Measurements from ENCODE around the gene WFDC6. TPM values are rescaled to one million over a fixed set of nuclear protein-coding genes. Genes with fewer than 3 reads are reported as not detected.

Gene WFDC6
- total RNA-seq, 1 experiment from 2014 or later, result not detected

- no peak overlapping the region for H3K56ac ChIP-seq (ENCODE audit: insufficient read length, low read depth, low read length)
- Mint-ChIP-seq H3K4me3 (no peak overlapping the region), H3K27ac (no peak overlapping the region), H3K36me3 (ENCODE audit: insufficient read depth in 1 of 3, low read depth in 3 of 3) (peaks cover 0 to 5% (median 0%) of the 10 kb centered on the region in 3 experiments; a peak in 2 of 7 replicates), H3K4me1 (peaks cover 2 to 9% of the 10 kb centered on the region in 2 experiments; a peak in 2 of 4 replicates), H3K9me3 (peaks cover 0 to 8% of the 10 kb centered on the region in 2 experiments; a peak in 2 of 5 replicates), H3K27me3 (ENCODE audit: low read depth) (no peaks in the 10 kb centered on the region; the same call in 1 of the 2 replicates)
- no peak for TF ChIP-seq CTCF (conservative IDR thresholded peaks at IDR 0.05)
- no peak overlapping the region for H3K9ac ChIP-seq (ENCODE audit: extremely low read depth, insufficient read length, low read length)
- H3K4ac ChIP-seq (ENCODE audit: low read depth, low read length), result no peak overlapping the region
- H3K4me1 ChIP-seq (ENCODE audit: insufficient read depth, low read length), result no peaks in the 10 kb centered on the region
- H3K18ac ChIP-seq (ENCODE audit: insufficient read length, low read depth, low read length), result no peak overlapping the region
- H3K9me3 ChIP-seq (ENCODE audit: control insufficient read depth, low read depth, low read length), result no peaks in the 10 kb centered on the region
- H2AK5ac ChIP-seq (ENCODE audit: insufficient read length, low read length), result no peak overlapping the region
- H4K20me1 ChIP-seq (ENCODE audit: control insufficient read depth, insufficient read depth, insufficient read length), result no peaks in the 10 kb centered on the region
- no peak overlapping the region for H3T11ph ChIP-seq (ENCODE audit: low read length)
- no CpG with 5 or more reads among the region's 7 CpGs for WGBS (ENCODE audit: extremely low coverage, insufficient read length, low lambda C conversion rate)
- no peak overlapping the region for H2BK20ac ChIP-seq (ENCODE audit: low read depth, low read length, poor library complexity, severe bottlenecking)
- DNase-seq, result no peak
- no peaks in the 10 kb centered on the region for H3K79me1 ChIP-seq (ENCODE audit: insufficient read depth, low read depth, low read length, poor library complexity, severe bottlenecking)
- H2AFZ ChIP-seq (ENCODE audit: low read length), result no peak overlapping the region
- no peaks in the 10 kb centered on the region for H3K23me2 ChIP-seq (ENCODE audit: insufficient read length, low read depth, low read length, poor library complexity, severe bottlenecking)
- no peaks in the 10 kb centered on the region for H3K27me3 ChIP-seq (ENCODE audit: insufficient read depth, low read length)
- H3K79me2 ChIP-seq (ENCODE audit: insufficient read depth, low read length), result no peaks in the 10 kb centered on the region
- no peak overlapping the region for H4K8ac ChIP-seq (replicated peaks; ENCODE audit: insufficient read length, low read depth, low read length)
- no peak overlapping the region for H3K4me2 ChIP-seq (ENCODE audit: insufficient read depth, insufficient read length, low read length)
- no peak overlapping the region for H2BK15ac ChIP-seq (ENCODE audit: low read depth, low read length)
- no peak overlapping the region for H2BK12ac ChIP-seq (ENCODE audit: insufficient read length, low read depth, low read length)
- H4K91ac ChIP-seq (ENCODE audit: insufficient read length, low read depth, low read length), result no peak overlapping the region
- H3K27ac ChIP-seq (ENCODE audit: insufficient read length, low read depth, low read length), result no peak overlapping the region
- no peak overlapping the region for H4K5ac ChIP-seq (ENCODE audit: insufficient read length, low read depth, low read length)
- no peak overlapping the region for H2BK5ac ChIP-seq (ENCODE audit: insufficient read length, low read length)
- no peak overlapping the region for H2BK120ac ChIP-seq (ENCODE audit: low read depth, low read length, poor library complexity, severe bottlenecking)
- no peak overlapping the region for H3K14ac ChIP-seq (ENCODE audit: insufficient read depth, low read length)
- H3K23ac ChIP-seq (ENCODE audit: insufficient read length, low read depth, low read length), result no peak overlapping the region
Measured at GRCh38 chr20:45548410-45548809, 9.1 kb upstream of the WFDC6 start.

All from H9 (cell line).